HEK293T (cell line): ENCODE measurements around the gene TMEM256.

Experiments
- FOXM1 ChIP-seq: fragments of 450-650 bp; IDR thresholded peaks from 2 replicates; pipeline ENCODE4 v1.6.1; 2017; ENCODE audit warnings: mild to moderate bottlenecking, borderline replicate concordance
- HDGF ChIP-seq: fragments of 450-650 bp; IDR thresholded peaks from 2 replicates; pipeline ENCODE4 v1.6.1; 2017; ENCODE audit warnings: antibody characterized with exemption, borderline replicate concordance

GRCh38 chr17:7411427-7411750 is 7.5 kb upstream of the TMEM256 start:
- TF ChIP-seq FOXM1 (no peak), HDGF (no peak)
